ENCODE data around the gene GALNT3. TPM values are rescaled to one million over a fixed set of nuclear protein-coding genes. Genes with fewer than 3 reads are reported as not detected.
A peak's percentile ranks its signal among the peaks of the same experiment; 100 is the strongest.

GALNT3 gene
- total and polyA plus RNA-seq, 3 donors from 2014 or later, result 13.4 to 45.0 (median 16.6) TPM

DNA sequence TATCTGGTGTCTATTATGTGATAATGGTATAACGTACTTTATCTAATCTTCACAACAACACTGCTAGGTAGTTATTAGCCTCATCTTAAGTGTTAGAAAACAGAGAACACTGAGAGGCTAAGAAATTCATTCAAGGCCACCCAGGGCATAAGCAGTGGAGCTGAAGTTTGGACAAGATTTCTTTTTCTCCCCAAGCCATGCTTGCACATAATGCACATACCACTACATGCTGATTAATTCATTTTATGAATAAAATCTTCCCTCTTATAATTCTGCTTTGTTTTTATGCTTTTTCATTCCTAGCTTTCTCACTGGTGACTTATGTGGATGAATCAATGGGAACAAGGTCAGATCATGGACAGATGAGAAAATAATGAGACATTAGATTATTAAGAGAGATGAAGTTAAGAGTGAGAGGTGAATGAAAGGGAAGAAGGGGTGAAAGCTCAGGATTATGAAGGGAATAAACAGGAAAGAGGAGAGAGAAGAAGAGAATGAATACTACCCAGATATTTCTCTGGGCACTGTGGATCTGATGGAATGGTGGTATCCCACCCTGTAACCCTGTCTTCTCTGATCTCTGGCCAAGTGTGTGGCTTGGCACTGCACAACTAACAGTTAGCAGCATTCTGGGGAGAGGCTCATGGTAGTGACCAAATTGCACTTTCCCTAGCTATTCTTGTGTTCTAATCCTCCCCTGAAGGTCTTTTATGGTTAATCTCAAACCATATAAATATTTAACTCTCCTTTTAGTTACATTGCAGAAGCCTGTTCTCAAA lies 17.7 kb upstream of the GALNT3 start:
- no peak for DNase-seq
- intact Hi-C loops (cut with DNase I; ENCODE audit: low total_unique reads), result no loop called here
- Histone ChIP-seq H3K9me3 (no peaks in the 10 kb centered on the region), H3K4me1 (no peaks in the 10 kb centered on the region), H3K27ac (no peak overlapping the region), H3K4me3 (no peak overlapping the region), H3K27me3 (no peaks in the 10 kb centered on the region), H3K36me3 (ENCODE audit: low read depth, missing control alignments) (no peaks in the 10 kb centered on the region)
- TF ChIP-seq, protein P1, sequence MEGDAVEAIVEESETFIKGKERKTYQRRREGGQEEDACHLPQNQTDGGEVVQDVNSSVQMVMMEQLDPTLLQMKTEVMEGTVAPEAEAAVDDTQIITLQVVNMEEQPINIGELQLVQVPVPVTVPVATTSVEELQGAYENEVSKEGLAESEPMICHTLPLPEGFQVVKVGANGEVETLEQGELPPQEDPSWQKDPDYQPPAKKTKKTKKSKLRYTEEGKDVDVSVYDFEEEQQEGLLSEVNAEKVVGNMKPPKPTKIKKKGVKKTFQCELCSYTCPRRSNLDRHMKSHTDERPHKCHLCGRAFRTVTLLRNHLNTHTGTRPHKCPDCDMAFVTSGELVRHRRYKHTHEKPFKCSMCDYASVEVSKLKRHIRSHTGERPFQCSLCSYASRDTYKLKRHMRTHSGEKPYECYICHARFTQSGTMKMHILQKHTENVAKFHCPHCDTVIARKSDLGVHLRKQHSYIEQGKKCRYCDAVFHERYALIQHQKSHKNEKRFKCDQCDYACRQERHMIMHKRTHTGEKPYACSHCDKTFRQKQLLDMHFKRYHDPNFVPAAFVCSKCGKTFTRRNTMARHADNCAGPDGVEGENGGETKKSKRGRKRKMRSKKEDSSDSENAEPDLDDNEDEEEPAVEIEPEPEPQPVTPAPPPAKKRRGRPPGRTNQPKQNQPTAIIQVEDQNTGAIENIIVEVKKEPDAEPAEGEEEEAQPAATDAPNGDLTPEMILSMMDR (IDR thresholded peaks at IDR 0.05), result no peak
- TF ChIP-seq POLR2A (IDR thresholded peaks at IDR 0.05), result no peak
- WGBS, 2 donors, result 49 to 70% methylated on average over 1 of the region's 1 CpG

DNA sequence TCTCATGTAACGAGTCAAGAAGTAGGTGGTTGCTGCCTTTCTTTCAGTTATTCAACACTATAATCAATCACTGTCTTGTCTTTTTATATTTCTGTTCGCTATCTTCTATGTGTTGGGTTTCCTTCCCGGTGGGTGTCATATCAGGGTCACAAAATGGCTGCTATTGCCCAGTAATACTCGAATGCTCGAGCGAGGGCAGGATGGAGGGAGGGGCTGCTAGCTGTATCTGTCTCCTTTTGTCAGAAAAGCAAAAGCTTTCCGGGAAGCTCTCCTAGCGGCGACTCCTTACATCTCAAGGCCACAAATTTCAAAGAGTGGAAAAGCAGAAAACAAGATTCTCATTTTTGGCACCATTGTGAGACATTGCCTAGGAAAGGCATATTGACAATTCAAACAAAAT lies 16.4 kb upstream of the GALNT3 start:
- H3K4me3 ChIP-seq, result no peak overlapping the region
- H3K27ac ChIP-seq, result no peak overlapping the region
- intact Hi-C loops (cut with DNase I; ENCODE audit: low total_unique reads), result no loop called here
- H3K36me3 ChIP-seq (ENCODE audit: low read depth, missing control alignments), result no peaks in the 10 kb centered on the region
- no peak for DNase-seq
- H3K4me1 ChIP-seq, result no peaks in the 10 kb centered on the region
- no peaks in the 10 kb centered on the region for H3K27me3 ChIP-seq
- TF ChIP-seq, protein P1 (IDR thresholded peaks at IDR 0.05), result no peak
- TF ChIP-seq POLR2A (IDR thresholded peaks at IDR 0.05), result no peak
- 73 to 75% methylated on average over 9 of the region's 9 CpGs for WGBS, 2 donors
- no peaks in the 10 kb centered on the region for H3K9me3 ChIP-seq

DNA sequence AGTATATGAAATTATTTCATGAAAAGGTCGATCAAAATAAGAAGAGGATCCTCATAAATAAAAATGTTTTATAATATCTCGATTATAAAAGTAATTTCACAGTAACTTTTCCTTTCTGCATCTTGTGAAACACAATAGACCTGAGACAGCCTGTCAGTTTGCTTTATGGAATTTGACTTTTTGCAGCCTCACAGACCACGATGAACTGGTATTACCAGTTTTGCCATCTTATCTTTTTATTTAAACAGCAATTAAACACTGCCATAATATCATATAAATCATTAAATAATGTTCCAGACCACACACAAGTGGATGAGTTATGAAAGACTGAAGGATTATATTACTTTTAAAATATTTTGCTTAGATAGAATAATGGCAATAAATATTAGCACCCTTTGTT lies 10.7 kb upstream of the GALNT3 start:
- intact Hi-C loops (cut with DNase I; ENCODE audit: low total_unique reads), result no loop called here
- no peak for DNase-seq

DNA sequence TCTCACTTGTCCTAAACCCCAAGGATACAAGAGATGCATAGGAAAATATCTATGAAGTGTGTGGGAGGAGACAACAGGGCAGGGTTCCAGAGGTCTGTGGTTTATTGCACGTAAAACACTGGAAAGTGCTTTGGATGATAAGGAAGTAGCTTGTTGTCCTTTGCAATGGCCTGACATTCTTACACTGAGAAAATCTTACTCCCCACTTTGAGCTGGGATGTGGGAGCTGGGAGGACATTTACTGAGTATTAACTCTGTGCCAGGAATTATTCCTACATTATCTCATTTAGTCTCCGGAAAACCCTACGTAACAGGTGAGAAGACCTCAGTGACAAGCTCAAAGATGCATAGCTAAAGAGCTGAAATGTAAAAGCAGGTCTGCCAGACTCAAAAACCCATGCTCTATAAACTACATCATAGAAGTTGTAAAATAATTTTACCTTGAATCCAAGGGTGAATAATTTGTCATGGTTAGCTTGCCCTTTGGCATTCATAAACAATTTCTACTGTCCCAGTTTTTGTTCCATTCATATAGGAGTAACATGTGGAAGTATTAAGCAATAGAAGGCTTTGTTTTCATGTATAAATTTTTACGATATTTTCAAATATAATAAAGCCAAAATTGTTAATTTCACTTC lies 9.2 kb upstream of the GALNT3 start:
- 46 to 59% methylated on average over 4 of the region's 4 CpGs for WGBS, 2 donors

More for the DNA sequence above, 10.7 kb upstream of the GALNT3 start:
- Histone ChIP-seq H3K27ac (no peak overlapping the region), H3K4me1 (no peaks in the 10 kb centered on the region), H3K27me3 (no peaks in the 10 kb centered on the region), H3K9me3 (no peaks in the 10 kb centered on the region), H3K36me3 (ENCODE audit: low read depth, missing control alignments) (no peaks in the 10 kb centered on the region), H3K4me3 (no peak overlapping the region)
- TF ChIP-seq POLR2A (IDR thresholded peaks at IDR 0.05), result no peak
- TF ChIP-seq, protein P1 (IDR thresholded peaks at IDR 0.05), result no peak
- 82 to 86% methylated on average over 3 of the region's 3 CpGs for WGBS, 2 donors

More for the DNA sequence above, 9.2 kb upstream of the GALNT3 start:
- Histone ChIP-seq H3K9me3 (no peaks in the 10 kb centered on the region), H3K36me3 (ENCODE audit: low read depth, missing control alignments) (no peaks in the 10 kb centered on the region), H3K27me3 (no peaks in the 10 kb centered on the region), H3K27ac (peak overlapping the region in 1 of 2 donors; percentile 3), H3K4me3 (no peak overlapping the region), H3K4me1 (no peaks in the 10 kb centered on the region)
- intact Hi-C loops (cut with DNase I; ENCODE audit: low total_unique reads), result no loop called here
- peak; percentile 31 for DNase-seq
- no peak for TF ChIP-seq POLR2A (IDR thresholded peaks at IDR 0.05)
- TF ChIP-seq, protein P1 (IDR thresholded peaks at IDR 0.05), result no peak
